HG03095 (cell line): Measurements from ENCODE around the gene SHKBP1.

Experiments used
- ATAC-seq: cut with Tn5 transposase; IDR thresholded peaks from one replicate; pipeline ENCODE4 v1.9.1; 2021; ENCODE audit warnings: moderate library complexity; ENCODE audit not compliant: unreplicated experiment

SHKBP1 gene

DNA sequence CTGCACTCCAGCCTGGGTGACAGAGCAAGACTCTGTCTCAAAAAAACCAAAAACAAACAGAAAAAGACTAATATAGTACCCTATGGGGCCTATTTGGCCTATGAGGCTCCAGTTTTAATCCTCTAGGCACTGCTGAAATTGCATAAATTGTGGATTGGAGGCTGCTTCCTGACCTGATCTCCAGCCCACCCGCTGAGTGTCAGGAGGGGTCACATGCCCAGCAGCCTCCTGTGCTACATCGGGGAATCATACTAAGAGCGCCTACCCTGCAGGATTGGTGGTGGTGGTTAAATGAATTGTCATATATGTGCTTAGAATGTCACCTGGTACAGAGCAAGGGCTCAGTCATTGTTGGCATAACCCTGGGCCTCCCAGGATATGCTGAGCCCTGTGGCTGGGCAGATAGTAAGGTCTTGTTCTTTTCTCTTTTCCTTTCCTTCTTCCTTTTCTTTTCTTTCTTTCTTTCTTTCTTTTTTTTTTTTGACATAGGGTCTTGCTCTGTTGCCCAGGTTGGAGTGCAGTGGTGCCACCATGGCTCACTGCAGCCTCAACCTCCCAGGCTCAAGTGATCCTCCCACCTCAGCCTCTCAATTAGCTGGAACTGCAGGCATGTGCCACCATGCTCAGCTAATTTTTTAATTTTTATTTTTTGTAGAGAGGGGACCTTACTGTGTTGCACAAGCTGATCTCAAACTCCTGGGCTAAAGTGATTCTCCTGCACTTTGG, 55.8 kb downstream of the SHKBP1 start:
- ATAC-seq, result no peak

DNA sequence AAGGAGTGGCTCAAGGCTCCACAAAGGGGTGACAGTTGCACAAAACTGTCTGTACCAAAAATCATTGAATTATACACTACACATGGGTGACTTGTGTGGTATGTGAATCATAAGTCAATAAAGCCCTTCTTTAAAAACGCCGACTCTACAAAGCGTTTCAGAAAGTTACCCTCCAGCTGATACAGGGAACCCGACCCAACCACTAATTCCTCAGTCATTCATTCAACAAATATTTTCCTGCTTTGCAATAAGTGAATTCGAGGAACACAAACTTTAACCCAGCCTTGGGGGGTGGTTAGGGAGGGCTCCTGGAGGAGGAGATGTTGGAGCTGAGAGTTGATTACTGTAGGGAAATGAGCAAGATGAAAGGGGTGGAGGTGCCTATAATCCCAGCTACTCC, 56.5 kb downstream of the SHKBP1 start:
- no peak for ATAC-seq

DNA sequence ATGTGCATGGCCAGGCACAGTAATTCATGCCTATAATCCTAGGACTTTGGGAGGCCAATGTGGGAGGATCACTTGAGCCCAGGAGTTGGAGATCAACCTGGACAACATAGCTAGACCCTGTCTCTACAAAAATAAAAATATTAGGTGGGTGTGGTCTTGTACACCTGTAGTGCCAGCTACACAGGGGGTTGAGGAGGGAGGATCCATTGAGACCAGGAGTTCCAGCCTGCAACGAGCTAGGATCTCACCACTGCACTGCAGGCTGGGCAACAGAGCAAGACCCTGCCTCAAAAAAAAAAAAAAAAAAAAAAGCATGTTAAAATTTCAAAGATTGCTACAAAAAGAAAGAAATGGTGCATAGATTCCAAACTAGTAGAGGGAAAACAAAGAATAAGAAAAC, 61.7 kb downstream of the SHKBP1 start:
- ATAC-seq, result no peak

DNA sequence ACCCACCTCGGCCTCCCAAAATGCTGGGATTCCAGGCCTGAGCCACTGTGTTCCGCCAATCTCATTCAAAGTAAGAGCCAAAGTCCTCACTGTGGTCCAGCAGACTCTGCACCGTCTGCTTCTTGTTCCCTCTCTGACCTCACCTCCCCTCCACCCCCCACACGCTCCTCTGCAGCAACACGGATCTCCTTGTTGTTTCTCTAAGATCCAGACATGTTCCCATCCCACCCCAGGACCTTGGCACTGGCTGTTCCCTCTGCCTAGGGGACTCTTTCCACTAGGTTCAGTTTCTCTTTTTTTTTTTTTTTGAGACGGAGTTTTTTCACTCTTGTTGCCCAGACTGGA, 62.9 kb downstream of the SHKBP1 start:
- no peak for ATAC-seq

DNA sequence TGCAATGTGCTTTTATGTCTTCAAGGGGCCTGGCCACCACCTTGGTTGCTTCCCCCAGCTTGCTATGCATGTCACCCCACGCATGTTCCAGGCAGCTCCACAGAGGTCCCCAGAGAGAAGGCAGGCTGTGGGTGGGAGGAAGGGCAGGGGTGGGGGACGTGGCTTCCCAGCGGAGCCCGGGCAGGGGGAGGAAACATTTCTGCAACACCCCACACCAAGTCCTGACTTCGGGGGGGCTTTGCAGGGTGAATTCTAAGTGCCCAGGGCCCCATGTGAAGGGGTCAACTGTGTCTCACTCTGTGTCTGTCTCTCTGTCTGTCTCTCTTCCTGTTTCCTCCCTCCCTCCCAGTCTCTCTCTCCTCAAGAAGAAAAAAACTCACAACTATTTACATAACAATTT, 64.1 kb downstream of the SHKBP1 start:
- ATAC-seq, result no peak
